DLD1 (cell line): ENCODE data around the gene MTERF2.
"Not testable (repeated sequence)": the region's sequence is repeated elsewhere in the genome, so short reads cannot be mapped to it uniquely, and the experiment has no call there.

Source experiments
- in situ Hi-C: cut with HindIII; loops from 2 replicates; pipeline ENCODE4 v1.10.0; 2017; ENCODE audit warnings: low sequenced_read_pairs

Gene MTERF2

GRCh38 chr12:106986625-106987389 is at the start of gene MTERF2:
MTERF2 (minus strand) TSS chr12:106987146; CDS start chr12:106978714, 8,432 bp downstream.
- in situ Hi-C loops = no loop called here

- in situ Hi-C loops = no loop called here
Measured at GRCh38 chr12:107035733-107036132, 48.8 kb upstream of the MTERF2 start.

- in situ Hi-C loops = no loop called here
Measured at GRCh38 chr12:107033758-107034739, 47.1 kb upstream of the MTERF2 start.

- in situ Hi-C loops = no loop called here
Measured at GRCh38 chr12:107032266-107032665, 45.3 kb upstream of the MTERF2 start.

GRCh38 chr12:107031061-107031460 is 44.1 kb upstream of the MTERF2 start:
- in situ Hi-C loops = no loop called here

GRCh38 chr12:107029081-107029480 is 42.1 kb upstream of the MTERF2 start:
- in situ Hi-C loops = no loop called here

GRCh38 chr12:107027636-107028053 is 40.7 kb upstream of the MTERF2 start:
- in situ Hi-C loops = no loop called here

- in situ Hi-C loops = no loop called here
Measured at GRCh38 chr12:107026806-107027635, 40.1 kb upstream of the MTERF2 start.

- in situ Hi-C loops = not testable (repeated sequence)
Measured at GRCh38 chr12:107026356-107026755, 39.4 kb upstream of the MTERF2 start.

GRCh38 chr12:107025671-107026070 is 38.7 kb upstream of the MTERF2 start:
- in situ Hi-C loops = no loop called here

GRCh38 chr12:107019546-107019945 is 32.6 kb upstream of the MTERF2 start:
- in situ Hi-C loops = no loop called here

- in situ Hi-C loops = no loop called here
Measured at GRCh38 chr12:107017042-107017441, 30.1 kb upstream of the MTERF2 start.

- in situ Hi-C loops = no loop called here
Measured at GRCh38 chr12:107014055-107014454, 27.1 kb upstream of the MTERF2 start.

- in situ Hi-C loops = no loop called here
Measured at GRCh38 chr12:107012736-107013425, 25.9 kb upstream of the MTERF2 start.

- in situ Hi-C loops = no loop called here
Measured at GRCh38 chr12:107011519-107011918, 24.6 kb upstream of the MTERF2 start.

- in situ Hi-C loops = no loop called here
Measured at GRCh38 chr12:107007411-107007810, 20.5 kb upstream of the MTERF2 start.

- in situ Hi-C loops = not testable (repeated sequence)
Measured at GRCh38 chr12:107002665-107003064, 15.7 kb upstream of the MTERF2 start.

GRCh38 chr12:106999446-106999845 is 12.5 kb upstream of the MTERF2 start:
- in situ Hi-C loops = no loop called here

- in situ Hi-C loops = no loop called here
Measured at GRCh38 chr12:106997916-106998315, 11.0 kb upstream of the MTERF2 start.

GRCh38 chr12:106996102-106996501 is 9.2 kb upstream of the MTERF2 start:
- in situ Hi-C loops = not testable (repeated sequence)
